Cerebellar cortex (tissue), 1 donor: ENCODE results near the gene GNAL.
"Not testable (repeated sequence)": the region's sequence is repeated elsewhere in the genome, so short reads cannot be mapped to it uniquely, and the experiment has no call there.

Experiments
- DNase-seq: peaks from one replicate; pipeline ENCODE4 v3.0.0-alpha.2; 2015; ENCODE audit warnings: low spot score

Gene GNAL

GRCh38 chr18:11906926-11907874, 218.1 kb downstream of the GNAL start:
- peak; percentile 6 for DNase-seq

- DNase-seq = peak; percentile 82
Measured at GRCh38 chr18:11908182-11909060, 219.4 kb downstream of the GNAL start, which contains the start of gene MPPE1. Gene MPPE1 (minus strand): TSS chr18:11908317. CDS start chr18:11897264, 11,053 bp downstream.

GRCh38 chr18:11909061-11909455, 220.0 kb downstream of the GNAL start:
- peak; percentile 34 for DNase-seq

GRCh38 chr18:11909591-11910026, 220.5 kb downstream of the GNAL start:
- DNase-seq = peak; percentile 15

- not testable (repeated sequence) for DNase-seq
Measured at GRCh38 chr18:11916880-11917279, 227.8 kb downstream of the GNAL start.

- DNase-seq = not testable (repeated sequence)
Measured at GRCh38 chr18:11919522-11919921, 230.5 kb downstream of the GNAL start.

GRCh38 chr18:11923450-11923849, 234.4 kb downstream of the GNAL start:
- no peak for DNase-seq

- DNase-seq = no peak
Measured at GRCh38 chr18:11925800-11926481, 236.9 kb downstream of the GNAL start.

- no peak for DNase-seq
Measured at GRCh38 chr18:11927497-11927896, 238.4 kb downstream of the GNAL start.

- no peak for DNase-seq
Measured at GRCh38 chr18:11932393-11932792, 243.3 kb downstream of the GNAL start.
